Esophagus muscularis mucosa (tissue), 4 donors: Measurements from ENCODE around the gene CNTNAP2.

Experiments
- CTCF ChIP-seq, 3 experiments: fragments of 200-600 bp in 2 of 3; fragments of 450-650 bp in 1 of 3; sonication (generic) in 2 of 3; IDR thresholded peaks; one replicate each; pipeline ENCODE4 v1.5.1; 2017 to 2019; ENCODE audit warnings: antibody characterized with exemption in 3 of 3, mild to moderate bottlenecking in 2 of 3, moderate library complexity in 1 of 3
- EP300 ChIP-seq: sonication (generic); formaldehyde crosslinking; IDR thresholded peaks from one replicate; pipeline ENCODE4 v1.6.1; 2017; ENCODE audit warnings: antibody characterized with exemption
- POLR2A ChIP-seq: fragments of 450-650 bp; IDR thresholded peaks from one replicate; pipeline ENCODE4 v1.6.1; 2017; ENCODE audit warnings: antibody characterized with exemption, moderate library complexity, mild to moderate bottlenecking, low read depth
- POLR2AphosphoS5 ChIP-seq, 2 donors: sonication (generic); formaldehyde crosslinking; IDR thresholded peaks; one replicate each; pipeline ENCODE4 v1.6.1; 2017; ENCODE audit warnings: antibody characterized with exemption in 2 of 2

DNA sequence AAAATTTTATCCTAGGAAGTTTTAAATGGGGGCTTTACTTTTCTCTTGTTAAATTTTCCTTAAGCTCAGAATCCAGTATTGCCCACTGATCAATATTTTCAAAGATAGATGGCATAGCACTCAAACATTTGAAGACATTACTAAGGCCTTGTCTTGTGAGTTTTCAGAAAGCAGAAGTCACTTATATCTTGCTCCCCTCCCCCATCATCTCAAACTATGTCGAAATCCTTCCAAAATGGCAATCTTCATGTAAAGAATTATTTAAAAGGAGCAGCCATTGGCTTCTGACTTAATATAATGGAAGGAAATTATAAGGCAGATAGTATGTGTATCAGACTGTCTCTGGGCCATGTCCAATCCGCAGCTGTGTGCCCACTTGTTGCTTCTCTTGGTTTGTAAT, 1920.4 kb downstream of the CNTNAP2 start:
- no peak for TF ChIP-seq CTCF (IDR thresholded peaks at IDR 0.05)
- TF ChIP-seq POLR2A = no peak
- TF ChIP-seq POLR2AphosphoS5 (IDR thresholded peaks at IDR 0.05) = no peak
- TF ChIP-seq EP300 = no peak
